IMR-90 (cell line): Measurements from ENCODE around the gene DMD. TPM values are rescaled to one million over a fixed set of nuclear protein-coding genes. Genes with fewer than 3 reads are reported as not detected.

ENCODE experiments used
- ATAC-seq: fragments of 200-7000 bp; cut with Tn5 transposase; 2 replicates; pipeline ENCODE4 v1.9.1; 2020; ENCODE audit warnings: low read depth, mild to moderate bottlenecking, moderate library complexity
- BruUV-seq: library from RNA; stranded (reverse); fragments of 400-500 nt; replicated peaks from 2 replicates; lab custom pipeline; 2021; lab: Mats Ljungman, UMichigan
- CTCF ChIA-PET: fragments of 300-600 bp; formaldehyde crosslinking; extraction: SDS; loops from one replicate; lab custom pipeline; 2021; ENCODE audit warnings: antibody characterized with exemption; lab: Yijun Ruan, JAX
- POLR2A ChIA-PET: fragments of 300-600 bp; sonication (Branson Sonifier 250); formaldehyde crosslinking; loops from one replicate; lab custom pipeline; 2022; ENCODE audit warnings: antibody characterized with exemption; ENCODE audit not compliant: unreplicated experiment; lab: Charles Lee
- DNase-seq: peaks from one replicate; pipeline ENCODE4 v3.0.0; 2013
- H2AFZ ChIP-seq: replicated peaks from 2 replicates; pipeline ENCODE3; 2013; ENCODE audit warnings: low read length, mild to moderate bottlenecking; ENCODE audit not compliant: poor library complexity
- H2AK5ac ChIP-seq: 2 replicates; pipeline ENCODE4 v1.6.1; 2013; ENCODE audit warnings: low read depth, low read length, inconsistent platforms
- H2AK9ac ChIP-seq: replicated peaks from 2 replicates; pipeline ENCODE3; 2013; ENCODE audit warnings: mild to moderate bottlenecking, low read depth, low read length, moderate library complexity; ENCODE audit not compliant: poor library complexity
- H2BK120ac ChIP-seq: 2 replicates; pipeline ENCODE4 v1.6.1; 2013; ENCODE audit warnings: low read depth, low read length, inconsistent platforms
- H2BK15ac ChIP-seq: 3 replicates; pipeline ENCODE4 v1.6.1; 2013; ENCODE audit warnings: low read depth, low read length, inconsistent platforms
- H2BK20ac ChIP-seq: 2 replicates; pipeline ENCODE4 v1.6.1; 2013; ENCODE audit warnings: low read depth, mild to moderate bottlenecking, inconsistent platforms, low read length, moderate library complexity
- H2BK5ac ChIP-seq: 2 replicates; pipeline ENCODE4 v1.6.1; 2013; ENCODE audit warnings: mild to moderate bottlenecking, low read depth, low read length, inconsistent platforms; ENCODE audit not compliant: poor library complexity, severe bottlenecking
- H3K14ac ChIP-seq: replicated peaks from 2 replicates; pipeline ENCODE4 v1.6.1; 2013; ENCODE audit warnings: low read depth, low read length, inconsistent platforms
- H3K18ac ChIP-seq: 2 replicates; pipeline ENCODE4 v1.6.1; 2013; ENCODE audit warnings: low read depth, low read length, control low read depth
- H3K23ac ChIP-seq: 2 replicates; pipeline ENCODE4 v1.6.1; 2013; ENCODE audit warnings: low read depth, low read length, inconsistent platforms
- H3K27ac ChIP-seq: 2 replicates; pipeline ENCODE4 v1.5.1; 2013; ENCODE audit warnings: mild to moderate bottlenecking, control low read depth, low read length; ENCODE audit not compliant: insufficient read depth
- H3K27me3 ChIP-seq: 2 replicates; pipeline ENCODE4 v1.6.1; 2013; ENCODE audit warnings: low read length; ENCODE audit not compliant: control insufficient read depth, insufficient read depth
- H3K36me3 ChIP-seq: 2 replicates; pipeline ENCODE4 v1.6.1; 2013; ENCODE audit warnings: low read length, mixed read lengths; ENCODE audit not compliant: control insufficient read depth, insufficient read depth
- H3K4ac ChIP-seq: 2 replicates; pipeline ENCODE4 v1.6.1; 2013; ENCODE audit warnings: low read depth, low read length, inconsistent platforms
- H3K4me1 ChIP-seq: 2 replicates; pipeline ENCODE4 v1.6.1; 2013; ENCODE audit warnings: low read length, mixed read lengths; ENCODE audit not compliant: control insufficient read depth, insufficient read depth
- H3K4me2 ChIP-seq: 2 replicates; pipeline ENCODE4 v1.6.1; 2013; ENCODE audit warnings: low read depth, mild to moderate bottlenecking, control low read depth, low read length, moderate library complexity
- H3K4me3 ChIP-seq: 2 replicates; pipeline ENCODE4 v1.5.1; 2013; ENCODE audit warnings: low read depth, mild to moderate bottlenecking, control low read depth, low read length, moderate library complexity; ENCODE audit not compliant: insufficient read depth
- H3K56ac ChIP-seq: 2 replicates; pipeline ENCODE4 v1.6.1; 2013; ENCODE audit warnings: low read length, inconsistent platforms; ENCODE audit not compliant: insufficient read depth; ENCODE audit errors: extremely low read depth
- H3K79me1 ChIP-seq, 2 experiments: 2 replicates each; pipeline ENCODE4 v1.6.1; 2013; ENCODE audit warnings: low read length in 2 of 2, inconsistent platforms in 1 of 2, low read depth in 1 of 2
- H3K9ac ChIP-seq: 2 replicates; pipeline ENCODE4 v1.6.1; 2013; ENCODE audit warnings: low read depth, low read length, control low read depth
- H3K9me1 ChIP-seq: 2 replicates; pipeline ENCODE4 v1.6.1; 2013; ENCODE audit warnings: low read length, inconsistent platforms; ENCODE audit not compliant: insufficient read depth
- H3K9me3 ChIP-seq: 2 replicates; pipeline ENCODE4 v1.6.1; 2013; ENCODE audit warnings: low read length; ENCODE audit not compliant: control insufficient read depth, insufficient read depth
- H4K20me1 ChIP-seq: 2 replicates; pipeline ENCODE4 v1.6.1; 2013; ENCODE audit warnings: low read length, inconsistent platforms; ENCODE audit not compliant: insufficient read depth
- H4K5ac ChIP-seq: 2 replicates; pipeline ENCODE4 v1.6.1; 2013; ENCODE audit warnings: mild to moderate bottlenecking, low read depth, low read length, control low read depth
- H4K8ac ChIP-seq, 2 experiments: 2 replicates each; pipeline ENCODE4 v1.6.1; 2013; ENCODE audit warnings: low read depth in 2 of 2, low read length in 2 of 2, control low read depth in 1 of 2, inconsistent platforms in 1 of 2
- H4K91ac ChIP-seq: 2 replicates; pipeline ENCODE4 v1.6.1; 2013; ENCODE audit warnings: low read depth, low read length, inconsistent platforms; ENCODE audit not compliant: insufficient read depth
- BHLHE40 ChIP-seq: fragments of 150-350 bp; IDR thresholded peaks from 2 replicates; pipeline ENCODE4 v1.6.1; 2016; ENCODE audit warnings: mild to moderate bottlenecking, low read depth, low read length
- CHD1 ChIP-seq: IDR thresholded peaks from 2 replicates; pipeline ENCODE4 v1.6.1; 2012; ENCODE audit warnings: low read depth, low read length, improper control_type of control experiment
- CTCF ChIP-seq: conservative IDR thresholded peaks from 2 replicates; pipeline ENCODE4 v1.5.1; 2012; ENCODE audit warnings: mild to moderate bottlenecking, low read depth, low read length, improper control_type of control experiment
- ELK1 ChIP-seq: fragments of 150-350 bp; IDR thresholded peaks from 2 replicates; pipeline ENCODE4 v1.6.1; 2016; ENCODE audit warnings: low read depth, mild to moderate bottlenecking, low read length, moderate library complexity, borderline replicate concordance
- FOS ChIP-seq: fragments of 150-350 bp; IDR thresholded peaks from 2 replicates; pipeline ENCODE4 v1.6.1; 2016; ENCODE audit warnings: low read depth, low read length
- MAFK ChIP-seq: IDR thresholded peaks from 2 replicates; pipeline ENCODE4 v1.6.1; 2012; ENCODE audit warnings: low read depth, low read length, improper control_type of control experiment
- MAZ ChIP-seq: IDR thresholded peaks from 2 replicates; pipeline ENCODE4 v1.6.1; 2012; ENCODE audit warnings: low read depth, mild to moderate bottlenecking, low read length, improper control_type of control experiment, moderate library complexity, borderline replicate concordance
- NFE2L2 ChIP-seq: fragments of 150-350 bp; IDR thresholded peaks from 2 replicates; pipeline ENCODE4 v1.6.1; 2016; ENCODE audit warnings: low read depth, mild to moderate bottlenecking, low read length
- POLR2A ChIP-seq: IDR thresholded peaks from 2 replicates; pipeline ENCODE4 v1.6.1; 2012; ENCODE audit warnings: mild to moderate bottlenecking, low read depth, low read length
- RAD21 ChIP-seq: IDR thresholded peaks from 2 replicates; pipeline ENCODE4 v1.6.1; 2012; ENCODE audit warnings: low read length, improper control_type of control experiment
- RCOR1 ChIP-seq: IDR thresholded peaks from 2 replicates; pipeline ENCODE4 v1.6.1; 2012; ENCODE audit warnings: mild to moderate bottlenecking, low read length, improper control_type of control experiment; ENCODE audit not compliant: insufficient replicate concordance
- RFX5 ChIP-seq: IDR thresholded peaks from 2 replicates; pipeline ENCODE4 v1.8.0; 2012; ENCODE audit warnings: low read depth, mild to moderate bottlenecking, low read length, moderate library complexity
- WGBS, 2 experiments: methylation state at CpG; one replicate each; pipeline versions ENCODE4 v1.1.5 to v1.1.7; 2013; ENCODE audit warnings: missing lambda C conversion rate in 2 of 2; ENCODE audit not compliant: insufficient read length in 1 of 2; ENCODE audit errors: extremely low coverage in 2 of 2; 5-methylcytosine and 5-hydroxymethylcytosine counted together
- dilution Hi-C: fragments of 300-500 bp; cut with HindIII; formaldehyde crosslinking; loops from one replicate; pipeline ENCODE4 v1.14.3; 2018; ENCODE audit warnings: low sequenced_read_pairs; ENCODE audit not compliant: unreplicated experiment
- in situ Hi-C: fragments of 300-500 bp; cut with MboI; formaldehyde crosslinking; loops from 3 replicates; pipeline ENCODE4 v1.14.3; 2019; ENCODE audit warnings: low sequenced_read_pairs, inconsistent platforms, mixed read lengths
- intact Hi-C: fragments of 100-400 bp; cut with micrococcal nuclease; formaldehyde crosslinking; loops from 2 replicates; pipeline ENCODE4 v1.10.0; 2022
- polyA plus RNA-seq, 3 experiments: library from polyadenylated mRNA; depleted of rRNA; stranded (reverse); fragments of >200 nt; gene quantifications; 2 replicates each; pipeline ENCODE4 v1.2.3, GENCODE V29; 2012; ENCODE audit warnings: low replicate concordance in 1 of 3
- total RNA-seq: library from RNA; depleted of rRNA; stranded (reverse); fragments of >200 nt; gene quantifications from 2 replicates; pipeline ENCODE4 v1.2.3, GENCODE V29; 2012

The DMD gene
- total and polyA plus RNA-seq, 2 of the 4 experiments (the other 2 are of a cell fraction) = 6.6 to 11.8 TPM

- Histone ChIP-seq H3K18ac (no peak overlapping the region), H3K27me3 (no peaks in the 10 kb centered on the region), H3K23ac (no peak overlapping the region), H2AK5ac (no peak overlapping the region), H3K4me1 (no peaks in the 10 kb centered on the region), H3K9me3 (no peaks in the 10 kb centered on the region), H2BK15ac (no peak overlapping the region), H2AK9ac (no peak overlapping the region), H2BK20ac (no peak overlapping the region), H4K91ac (no peak overlapping the region), H4K5ac (no peak overlapping the region), H3K27ac (no peak overlapping the region), H3K4me3 (no peak overlapping the region), H3K14ac (no peak overlapping the region), H4K20me1 (no peaks in the 10 kb centered on the region), H3K9ac (no peak overlapping the region), H4K8ac (no peak overlapping the region), H3K9me1 (no peaks in the 10 kb centered on the region), H3K56ac (no peak overlapping the region), H3K4me2 (no peak overlapping the region), H3K36me3 (no peaks in the 10 kb centered on the region), H2BK5ac (no peak overlapping the region), H2AFZ (no peak overlapping the region), H2BK120ac (no peak overlapping the region), H3K79me1 (no peaks in the 10 kb centered on the region), H3K4ac (no peak overlapping the region)
- in situ Hi-C loops = no loop called here
- intact Hi-C loops = no loop called here
- 33% methylated on average over 1 of the region's 3 CpGs; no CpG with 5 or more reads in 1 of the 2 experiments for WGBS, 2 experiments
- TF ChIP-seq MAZ (no peak), NFE2L2 (no peak), FOS (no peak), MAFK (no peak), CTCF (no peak), RAD21 (no peak), BHLHE40 (no peak), POLR2A (no peak), ELK1 (no peak), RFX5 (no peak), CHD1 (no peak), RCOR1 (no peak)
- ChIA-PET CTCF (interaction anchor here (0.7 kb wide), 1 partner anchor 107 kb away, joined by 3 read pairs; no protein-coding TSS in a partner anchor), POLR2A (no interaction called here)
- ATAC-seq (no peak), DNase-seq (no peak)
- no TSS peak for BruUV-seq
- dilution Hi-C loops = no loop called here
Observed at GRCh38 chrX:31092476-31092875, 2118.9 kb downstream of the DMD start.
